ENCODE data around the gene CACNG5.

- TF ChIP-seq CTCF (IDR thresholded peaks at IDR 0.05; ENCODE audit: insufficient read depth, low read depth, low read length) (no peak), EZH2 (IDR thresholded peaks at IDR 0.05; ENCODE audit: insufficient read depth, low read length) (no peak)
These were observed 99.1 kb downstream of the CACNG5 start for GRCh38 chr17:66934040-66934439.

Data from astrocyte (in vitro differentiated cells and primary cell).